C4-2B (cell line): Measurements from ENCODE around the gene LDLRAD2.

ENCODE experiments used
- CTCF ChIP-seq: fragments of 450-650 bp; conservative IDR thresholded peaks from 2 replicates; pipeline ENCODE4 v1.5.1; 2017; ENCODE audit warnings: mild to moderate bottlenecking
- ZFX ChIP-seq: fragments of 450-650 bp; IDR thresholded peaks from 2 replicates; pipeline ENCODE4 v1.6.1; 2017

- TF ChIP-seq CTCF (no peak), ZFX (no peak)
Measured at GRCh38 chr1:21861602-21862429, 49.8 kb downstream of the LDLRAD2 start.
